Erythroblast (primary cell): Measurements from ENCODE around the gene LRRC18.

Experiments used
- GATA1 ChIP-seq: IDR thresholded peaks from 2 replicates; pipeline ENCODE4 v1.6.1; 2011; ENCODE audit warnings: low read depth, mild to moderate bottlenecking, control low read depth, low read length, moderate library complexity
- POLR2A ChIP-seq: IDR thresholded peaks from 2 replicates; pipeline ENCODE4 v1.6.1; 2011; ENCODE audit warnings: mild to moderate bottlenecking, low read length

DNA sequence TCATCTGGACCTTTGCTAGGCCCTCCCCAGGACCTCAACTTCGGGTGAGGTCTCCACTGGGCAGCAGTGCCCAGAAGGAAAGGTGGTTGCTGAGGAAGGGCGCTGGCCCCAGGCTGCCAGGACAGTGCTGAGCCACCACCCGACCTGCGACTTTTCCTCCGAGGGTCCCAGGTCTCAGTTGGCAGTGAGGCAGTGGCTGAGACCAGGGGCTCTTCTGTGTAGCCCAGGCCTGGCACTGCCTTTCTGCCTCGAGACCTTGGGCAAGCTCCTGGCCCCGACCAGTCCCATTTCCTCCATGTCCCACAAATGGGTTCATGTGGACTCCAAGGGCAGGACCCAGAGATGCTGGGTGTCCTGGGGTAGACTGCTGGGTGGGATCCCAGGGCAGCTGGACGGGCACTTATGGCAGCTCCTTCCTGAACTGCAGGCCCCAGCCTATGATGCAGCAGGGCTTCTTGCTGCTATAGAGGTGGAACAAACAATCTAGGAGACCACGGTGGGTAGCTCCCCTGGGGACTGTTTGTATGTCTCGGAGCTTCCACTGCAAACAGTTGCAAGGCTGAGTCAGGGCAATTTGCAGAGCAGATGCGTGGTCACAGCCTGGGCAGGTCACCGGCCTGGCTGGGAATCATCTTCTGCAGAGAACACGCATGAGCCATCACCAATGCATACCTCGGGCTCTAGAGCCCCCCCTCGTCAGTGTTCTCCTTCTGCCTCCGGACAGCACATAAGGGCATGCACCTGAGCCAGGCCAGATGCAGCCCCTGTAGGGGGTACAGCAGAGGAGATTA lies 17.9 kb upstream of the LRRC18 start:
- TF ChIP-seq POLR2A, result no peak
- TF ChIP-seq GATA1, result no peak
